ENCODE results near the gene CCL24.
"Not testable (repeated sequence)": the region's sequence is repeated elsewhere in the genome, so short reads cannot be mapped to it uniquely, and the experiment has no call there.

CCL24 gene

DNA sequence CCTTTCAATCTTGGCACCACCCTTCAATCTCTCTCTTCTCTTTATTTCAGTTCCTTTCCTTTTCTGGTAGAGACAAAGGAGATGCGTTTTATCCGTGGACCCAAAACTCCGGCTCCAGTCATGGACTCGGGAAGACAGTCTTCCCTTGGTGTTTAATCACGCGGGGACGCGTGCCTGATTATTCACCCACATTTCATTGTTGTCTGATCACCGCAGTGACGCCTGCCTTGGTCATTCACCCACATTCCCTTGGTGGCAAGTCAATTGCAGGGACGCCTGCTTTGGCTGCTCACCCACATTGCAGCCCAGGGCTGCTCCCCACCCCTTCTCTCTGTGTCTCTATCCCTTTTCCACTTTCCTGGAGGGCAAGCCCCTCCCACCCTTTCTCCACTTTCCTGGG, 34.1 kb downstream of the CCL24 start:
- DNase-seq = not testable (repeated sequence)

DNA sequence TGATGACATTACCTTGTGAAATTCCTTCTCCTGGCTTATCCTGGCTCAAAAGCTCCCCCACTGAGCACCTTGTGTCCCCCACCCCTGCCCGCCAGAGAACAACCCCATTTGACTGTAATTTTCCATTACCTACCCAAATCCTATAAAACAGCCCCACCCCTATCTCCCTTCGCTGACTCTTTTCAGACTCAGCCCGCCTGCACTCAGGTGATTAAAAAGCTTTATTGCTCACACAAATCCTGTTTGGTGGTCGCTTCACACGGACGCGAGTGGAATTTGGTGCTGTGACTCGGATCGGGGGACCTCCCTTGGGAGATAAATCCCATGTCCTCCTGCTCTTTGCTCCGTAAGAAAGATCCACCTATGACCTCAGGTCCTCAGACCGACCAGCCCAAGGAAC, 34.6 kb downstream of the CCL24 start:
- DNase-seq = not testable (repeated sequence)

DNA sequence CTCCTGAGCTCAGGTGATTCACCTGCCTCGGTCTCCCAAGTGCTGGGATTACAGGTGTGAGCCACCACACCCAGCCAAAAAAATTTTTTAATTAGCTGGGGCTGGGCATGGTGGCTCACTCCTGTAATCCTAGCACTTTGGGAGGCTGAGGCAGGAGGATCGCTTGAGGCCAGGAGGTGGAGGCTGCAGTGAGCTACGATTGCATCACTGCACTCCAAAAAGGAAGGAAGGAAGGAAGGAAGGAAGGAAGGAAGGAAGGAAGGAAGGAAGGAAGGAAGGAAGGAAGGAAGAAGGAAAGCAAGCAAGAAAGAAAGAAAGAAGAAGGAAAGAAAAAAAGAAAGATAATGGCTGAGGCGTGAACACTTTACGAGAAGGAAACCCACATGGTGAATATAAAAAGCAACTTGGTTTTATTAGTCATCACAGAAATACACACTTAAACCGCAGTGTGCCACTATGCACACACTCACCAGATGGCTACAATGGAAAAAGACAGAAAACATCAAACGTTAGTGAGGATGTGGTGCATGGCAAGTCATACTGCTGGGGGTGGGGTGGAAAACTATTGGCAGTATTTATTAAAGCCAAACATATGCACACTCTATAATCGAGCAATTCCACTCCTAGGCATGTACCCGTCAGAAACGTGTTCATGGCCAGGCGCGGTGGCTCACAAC, 37.2 kb downstream of the CCL24 start:
- peak; percentile 37 for DNase-seq

DNA sequence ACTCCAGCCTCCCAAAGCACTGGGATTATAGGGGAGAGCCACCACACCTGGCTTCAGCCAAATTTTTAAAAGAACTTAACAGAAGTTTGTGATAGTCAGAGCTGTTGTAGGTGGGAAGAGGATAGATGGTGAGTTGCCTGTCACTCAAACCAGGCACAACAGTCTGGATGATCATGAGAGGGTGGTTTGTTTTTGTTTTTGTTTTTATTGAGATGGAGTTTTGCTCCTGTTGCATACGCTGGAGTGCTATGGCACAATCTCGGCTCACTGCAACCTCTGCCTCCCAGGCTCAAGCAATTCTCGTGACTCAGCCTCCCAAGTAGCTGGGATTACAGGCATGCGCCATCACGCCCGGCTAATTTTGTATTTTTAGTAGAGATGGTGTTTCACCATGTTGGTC, 39.6 kb downstream of the CCL24 start:
- not testable (repeated sequence) for DNase-seq

DNA sequence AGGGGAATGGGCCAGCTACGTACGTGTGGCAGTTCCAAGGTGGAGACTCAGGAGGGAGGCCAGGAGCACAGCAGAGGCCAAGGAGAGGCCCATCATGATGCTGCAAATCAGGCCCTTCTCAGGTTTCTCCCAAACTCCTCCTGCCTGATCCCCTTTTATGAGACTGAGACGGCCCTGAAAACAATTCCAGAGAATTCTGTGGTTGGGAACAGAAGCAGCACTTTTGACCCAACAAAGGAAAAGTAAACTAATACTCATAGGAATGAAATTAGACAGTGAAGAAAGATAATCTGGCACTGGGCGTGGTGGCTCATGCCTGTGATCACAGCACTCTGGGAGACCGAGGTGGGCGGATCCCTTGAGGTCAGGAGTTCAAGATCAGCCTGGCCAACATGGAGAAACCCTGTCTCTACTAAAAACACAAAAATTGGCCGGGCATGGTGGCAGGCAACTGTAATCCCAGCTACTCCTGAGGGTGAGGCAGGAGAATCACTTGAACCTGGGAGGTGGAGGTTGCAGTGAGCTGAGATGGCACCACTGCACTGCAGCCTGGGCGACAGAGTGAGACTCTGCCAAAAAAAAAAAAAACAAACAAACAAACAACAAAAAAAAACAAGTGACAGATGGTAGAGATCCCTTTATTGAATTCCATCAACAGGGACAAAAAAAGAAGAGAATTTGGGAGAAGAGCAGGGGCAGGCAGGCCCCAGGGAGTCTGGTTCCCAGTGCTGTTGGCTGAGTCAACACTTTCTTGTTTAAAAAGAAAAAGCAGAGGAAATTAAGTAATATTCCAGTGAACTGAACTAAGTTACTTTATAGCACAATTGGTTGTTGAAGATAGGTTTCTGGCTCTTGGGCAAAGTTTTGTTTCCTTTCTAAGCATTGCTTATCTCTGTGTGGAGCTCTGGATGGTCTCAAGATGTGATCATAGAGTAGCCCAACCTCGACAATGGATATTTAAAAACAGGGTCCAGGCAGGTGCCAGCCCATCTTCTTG, 41.2 kb downstream of the CCL24 start, which contains the start of gene CCL26:
TSS of gene CCL26 (minus strand) at position 131 of the 997 bp plus-strand sequence. CDS start at position 96, 35 bp downstream.
- DNase-seq = no peak

DNA sequence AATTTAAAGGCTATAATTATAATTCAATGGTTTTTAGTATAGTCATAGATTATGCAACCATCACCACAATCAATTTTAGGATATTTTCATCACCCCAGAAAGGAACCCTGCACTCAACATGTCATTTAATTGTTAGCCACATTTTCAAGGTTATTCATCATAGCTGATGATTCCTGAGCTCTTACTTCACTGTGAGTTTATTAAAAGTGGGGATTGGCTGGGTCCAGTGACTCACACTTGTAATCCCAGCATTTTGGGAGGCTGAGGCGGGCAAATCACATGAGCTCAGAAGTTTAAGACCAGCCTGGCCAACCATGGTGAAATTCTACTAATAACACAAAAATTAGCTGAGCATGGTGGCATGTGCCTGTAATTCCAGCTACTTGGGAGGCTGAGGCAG, 42.4 kb downstream of the CCL24 start:
- no peak for DNase-seq

DNA sequence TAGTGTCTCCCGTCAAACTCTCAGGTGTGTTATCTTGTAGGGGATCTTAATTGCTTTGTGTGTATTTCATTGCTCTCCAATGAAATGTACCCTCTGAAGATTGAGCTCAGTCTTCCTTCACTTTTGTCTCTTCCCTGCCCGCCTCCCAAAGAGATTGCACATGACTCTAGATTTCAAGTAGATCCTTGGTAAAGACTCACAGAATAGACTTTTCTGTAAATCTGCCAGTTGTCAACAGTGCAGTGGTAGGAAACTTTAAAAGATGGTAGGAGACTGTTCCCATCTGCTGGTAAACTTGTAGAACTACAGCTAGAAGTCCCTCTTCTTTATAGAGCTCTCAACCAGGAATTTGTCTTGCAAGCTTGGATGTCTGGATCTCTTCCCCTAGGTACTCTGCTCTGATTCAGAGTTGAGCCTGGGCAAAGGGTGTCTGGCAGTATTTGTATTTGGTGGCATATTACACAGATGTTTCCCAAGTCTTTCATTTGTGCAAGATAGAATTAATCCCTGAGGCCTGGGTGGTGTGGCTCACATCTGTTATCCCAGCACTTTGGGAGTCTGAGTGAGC, 51.2 kb downstream of the CCL24 start:
- DNase-seq = no peak

DNA sequence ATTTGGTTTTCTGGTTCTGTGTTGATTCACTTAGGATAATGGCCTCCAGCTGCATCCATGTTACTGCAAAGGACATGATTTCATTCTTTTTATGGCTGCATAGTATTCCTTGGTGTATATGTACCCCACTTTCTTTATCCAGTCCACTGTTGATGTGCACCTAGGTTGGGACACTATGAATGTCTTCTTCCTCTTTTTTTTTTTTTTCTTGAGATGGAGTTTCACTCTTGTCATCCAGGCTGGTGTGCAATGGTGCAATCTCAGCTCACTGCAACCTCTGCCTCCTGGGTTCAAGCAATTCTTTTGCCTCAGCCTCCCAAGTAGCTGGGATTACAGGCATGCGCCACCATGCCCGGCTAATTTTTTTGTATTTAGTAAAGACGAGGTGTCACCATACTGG, 51.8 kb downstream of the CCL24 start:
- DNase-seq = not testable (repeated sequence)
